ENCODE results near the gene RPS15. TPM values are rescaled to one million over a fixed set of nuclear protein-coding genes. Genes with fewer than 3 reads are reported as not detected.

RPS15 gene
- total and polyA plus RNA-seq, 10 of the 15 experiments (the other 5 are each of a cell fraction or from before 2014, with no cell fraction given) = 559 to 3,158 (median 1,413) TPM

DNA sequence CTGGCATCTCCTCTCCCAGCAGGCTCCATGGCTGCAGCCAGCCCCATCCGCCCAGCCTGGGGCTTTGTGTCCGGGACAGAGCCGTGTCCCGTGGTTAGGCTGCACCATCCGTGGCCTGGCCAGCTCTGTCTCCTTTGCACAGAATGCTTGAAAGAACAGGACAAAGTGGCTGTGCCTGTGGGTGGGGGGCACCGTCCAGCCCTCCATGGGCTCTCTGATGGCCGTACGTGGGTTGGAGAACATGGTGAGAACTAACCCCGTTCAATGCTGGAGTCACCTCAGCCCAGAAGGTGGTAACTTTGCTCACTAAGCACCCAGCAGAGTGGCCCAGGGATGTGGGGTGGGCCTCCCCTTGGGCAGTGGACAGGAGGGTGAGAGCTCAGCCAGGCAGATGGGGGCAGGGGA is 2.8 kb downstream of the RPS15 start:
- no TSS peak for BruUV-seq (replicated peaks)
- in situ Hi-C loops (cut with MboI) = no loop called here
- 80% methylated on average over 9 of the region's 9 CpGs for WGBS (ENCODE audit: insufficient coverage, insufficient replicate concordance, low lambda C conversion rate, missing lambda C conversion rate)

More for the DNA sequence above, 2.8 kb downstream of the RPS15 start:
- SMC1A ChIA-PET (ENCODE audit: uncharacterized antibody, unreplicated experiment) = no interaction called here
- intact Hi-C loops (cut with micrococcal nuclease; ENCODE audit: unreplicated experiment) = no loop called here
- H3K4me1 ChIP-seq (ENCODE audit: control insufficient read depth, insufficient read depth, low read length) = peaks cover 15% of the 10 kb centered on the region
- peak overlapping the region; percentile 59 for H3K4me2 ChIP-seq (ENCODE audit: control insufficient read depth, insufficient read depth)
- ATAC-seq (no peak), DNase-seq (ENCODE audit: low read depth, low spot score) (no peak), FAIRE-seq (no peak)
- RAD21 ChIA-PET (ENCODE audit: unreplicated experiment) = no interaction called here
- CTCF ChIA-PET = no interaction called here
- H3K27ac ChIP-seq (ENCODE audit: control insufficient read depth, insufficient read depth) = no peak overlapping the region
- H3K79me2 ChIP-seq (ENCODE audit: control insufficient read depth, insufficient read depth, low read length) = peaks cover 30% of the 10 kb centered on the region
- TF ChIP-seq EED (IDR thresholded peaks at IDR 0.05; ENCODE audit: low read depth) (no peak), SUZ12 (IDR thresholded peaks at IDR 0.05; ENCODE audit: unreplicated experiment) (no peak), MTA2 (IDR thresholded peaks at IDR 0.05; ENCODE audit: low read depth) (no peak), POLR2A (IDR thresholded peaks at IDR 0.05; ENCODE audit: low read depth, low read length) (peak; percentile 73), STAT3 (IDR thresholded peaks at IDR 0.05; ENCODE audit: low read depth, low read length) (no peak), ZSCAN29 (IDR thresholded peaks at IDR 0.05) (no peak), POLR2AphosphoS5 (IDR thresholded peaks at IDR 0.05; ENCODE audit: low read length) (peak; percentile 10; the same call in 1 of the 2 replicates), TCF7 (IDR thresholded peaks at IDR 0.05; ENCODE audit: borderline replicate concordance) (no peak)
- TF ChIP-seq, protein P1, sequence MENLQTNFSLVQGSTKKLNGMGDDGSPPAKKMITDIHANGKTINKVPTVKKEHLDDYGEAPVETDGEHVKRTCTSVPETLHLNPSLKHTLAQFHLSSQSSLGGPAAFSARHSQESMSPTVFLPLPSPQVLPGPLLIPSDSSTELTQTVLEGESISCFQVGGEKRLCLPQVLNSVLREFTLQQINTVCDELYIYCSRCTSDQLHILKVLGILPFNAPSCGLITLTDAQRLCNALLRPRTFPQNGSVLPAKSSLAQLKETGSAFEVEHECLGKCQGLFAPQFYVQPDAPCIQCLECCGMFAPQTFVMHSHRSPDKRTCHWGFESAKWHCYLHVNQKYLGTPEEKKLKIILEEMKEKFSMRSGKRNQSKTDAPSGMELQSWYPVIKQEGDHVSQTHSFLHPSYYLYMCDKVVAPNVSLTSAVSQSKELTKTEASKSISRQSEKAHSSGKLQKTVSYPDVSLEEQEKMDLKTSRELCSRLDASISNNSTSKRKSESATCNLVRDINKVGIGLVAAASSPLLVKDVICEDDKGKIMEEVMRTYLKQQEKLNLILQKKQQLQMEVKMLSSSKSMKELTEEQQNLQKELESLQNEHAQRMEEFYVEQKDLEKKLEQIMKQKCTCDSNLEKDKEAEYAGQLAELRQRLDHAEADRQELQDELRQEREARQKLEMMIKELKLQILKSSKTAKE (IDR thresholded peaks at IDR 0.05; ENCODE audit: low read depth, poor library complexity, severe bottlenecking) = no peak
- TF ChIP-seq, protein P2, sequence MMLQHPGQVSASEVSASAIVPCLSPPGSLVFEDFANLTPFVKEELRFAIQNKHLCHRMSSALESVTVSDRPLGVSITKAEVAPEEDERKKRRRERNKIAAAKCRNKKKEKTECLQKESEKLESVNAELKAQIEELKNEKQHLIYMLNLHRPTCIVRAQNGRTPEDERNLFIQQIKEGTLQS (IDR thresholded peaks at IDR 0.05; ENCODE audit: borderline replicate concordance, extremely low read depth, low read depth, low read length) = no peak
- TF ChIP-seq, protein P3, sequence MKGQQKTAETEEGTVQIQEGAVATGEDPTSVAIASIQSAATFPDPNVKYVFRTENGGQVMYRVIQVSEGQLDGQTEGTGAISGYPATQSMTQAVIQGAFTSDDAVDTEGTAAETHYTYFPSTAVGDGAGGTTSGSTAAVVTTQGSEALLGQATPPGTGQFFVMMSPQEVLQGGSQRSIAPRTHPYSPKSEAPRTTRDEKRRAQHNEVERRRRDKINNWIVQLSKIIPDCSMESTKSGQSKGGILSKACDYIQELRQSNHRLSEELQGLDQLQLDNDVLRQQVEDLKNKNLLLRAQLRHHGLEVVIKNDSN (IDR thresholded peaks at IDR 0.05; ENCODE audit: borderline replicate concordance, extremely low read length, insufficient read depth, low read depth, low read length) = no peak
- H3K9ac ChIP-seq (ENCODE audit: control insufficient read depth, insufficient read depth, low read length) = peak overlapping the region; percentile 7; the same call in 1 of the 2 replicates
- no peak overlapping the region for H3K4me3 ChIP-seq
- POLR2A ChIA-PET = interaction anchor here (0.6 kb wide), 1 partner anchor 102 kb away, joined by 3 read pairs; no protein-coding TSS in a partner anchor
- H4K20me1 ChIP-seq (ENCODE audit: control insufficient read depth, insufficient read depth) = no peaks in the 10 kb centered on the region; the same call in 1 of the 2 replicates
- no peak overlapping the region for H2AFZ ChIP-seq (ENCODE audit: control insufficient read depth, low read depth, low read length)
- H3K36me3 ChIP-seq (ENCODE audit: control insufficient read depth in 2 of 2, insufficient read depth in 2 of 2, low read length in 1 of 2) = peaks cover 15 to 23% of the 10 kb centered on the region in 2 experiments
- no peaks in the 10 kb centered on the region; a peak in 1 of 4 replicates for H3K27me3 ChIP-seq (replicated peaks in 1 of 2; ENCODE audit: control insufficient read depth in 2 of 2, insufficient read depth in 2 of 2, low read length in 1 of 2)
- no peaks in the 10 kb centered on the region for H3K9me3 ChIP-seq (replicated peaks; ENCODE audit: control insufficient read depth, insufficient read depth, low read length)
